Ramos (cell line): ENCODE results near the gene WDR82.

Experiments
- in situ Hi-C: fragments of 300-500 bp; cut with MboI; formaldehyde crosslinking; loops from one replicate; pipeline ENCODE4 v1.14.3; 2022; ENCODE audit warnings: low sequenced_read_pairs; ENCODE audit not compliant: unreplicated experiment

The WDR82 gene

GRCh38 chr3:52242039-52242438, 36.4 kb downstream of the WDR82 start:
- in situ Hi-C loops = loop anchor here (25.0 kb wide), 1 partner anchor 920 kb away; the partner anchor contains the start of gene PRKCD

- in situ Hi-C loops = loop anchor here (25.0 kb wide), 1 partner anchor 921 kb away; the partner anchor contains the start of gene PRKCD
Observed at GRCh38 chr3:52240886-52241370, 37.5 kb downstream of the WDR82 start.

- in situ Hi-C loops = loop anchor here (25.0 kb wide), 1 partner anchor 922 kb away; the partner anchor contains the start of gene PRKCD
Observed at GRCh38 chr3:52240059-52240885, 38.2 kb downstream of the WDR82 start.

GRCh38 chr3:52238761-52239701, 39.4 kb downstream of the WDR82 start, which contains the start of gene TWF2:
TSS of gene TWF2 (minus strand) at chr3:52239158. CDS start at chr3:52239016, 142 bp downstream.
- in situ Hi-C loops = loop anchor here (25.0 kb wide), 1 partner anchor 923 kb away; the partner anchor contains the start of gene PRKCD

- in situ Hi-C loops = loop anchor here (25.0 kb wide), 1 partner anchor 924 kb away; the partner anchor contains the start of gene PRKCD
Observed at GRCh38 chr3:52238193-52238760, 40.2 kb downstream of the WDR82 start.

- in situ Hi-C loops = loop anchor here (25.0 kb wide), 1 partner anchor 925 kb away; the partner anchor contains the start of gene PRKCD
Observed at GRCh38 chr3:52237657-52238172, 40.7 kb downstream of the WDR82 start.

GRCh38 chr3:52237006-52237656, 41.3 kb downstream of the WDR82 start:
- in situ Hi-C loops = loop anchor here (25.0 kb wide), 1 partner anchor 925 kb away; the partner anchor contains the start of gene PRKCD

- in situ Hi-C loops = loop anchor here (25.0 kb wide), 1 partner anchor 926 kb away; the partner anchor contains the start of gene PRKCD
Observed at GRCh38 chr3:52236424-52236886, 42.0 kb downstream of the WDR82 start.

GRCh38 chr3:52234516-52235447, 43.7 kb downstream of the WDR82 start:
- in situ Hi-C loops = loop anchor here (5.0 to 25.0 kb wide), 2 partner anchors 108 to 928 kb away; partner anchors contain the start of gene PRKCD

GRCh38 chr3:52233968-52234367, 44.5 kb downstream of the WDR82 start:
- in situ Hi-C loops = loop anchor here (5.0 to 25.0 kb wide), 2 partner anchors 108 to 928 kb away; partner anchors contain the start of gene PRKCD

- in situ Hi-C loops = loop anchor here (5.0 to 25.0 kb wide), 2 partner anchors 109 to 929 kb away; partner anchors contain the start of gene PRKCD
Observed at GRCh38 chr3:52233108-52233591, 45.3 kb downstream of the WDR82 start.

- in situ Hi-C loops = loop anchor here (5.0 to 25.0 kb wide), 2 partner anchors 110 to 930 kb away; partner anchors contain the start of gene PRKCD
Observed at GRCh38 chr3:52232279-52233107, 46.0 kb downstream of the WDR82 start.

GRCh38 chr3:52231502-52232278, 46.8 kb downstream of the WDR82 start:
- in situ Hi-C loops = loop anchor here (5.0 to 25.0 kb wide), 2 partner anchors 111 to 931 kb away; partner anchors contain the start of gene PRKCD

GRCh38 chr3:52230889-52231499, 47.5 kb downstream of the WDR82 start:
- in situ Hi-C loops = loop anchor here (5.0 to 25.0 kb wide), 2 partner anchors 111 to 931 kb away; partner anchors contain the start of gene PRKCD

GRCh38 chr3:52230461-52230860, 48.0 kb downstream of the WDR82 start:
- in situ Hi-C loops = loop anchor here (5.0 to 25.0 kb wide), 2 partner anchors 112 to 932 kb away; partner anchors contain the start of gene PRKCD
